Panc1 (cell line): Measurements from ENCODE around the gene CDC42EP5.

ENCODE experiments used
- POLR2AphosphoS5 ChIP-seq: IDR thresholded peaks from 2 replicates; pipeline ENCODE4 v1.6.1; 2012; ENCODE audit warnings: mild to moderate bottlenecking, low read depth, low read length, moderate library complexity
- SIN3A ChIP-seq: IDR thresholded peaks from 2 replicates; pipeline ENCODE4 v1.6.1; 2012; ENCODE audit warnings: low read depth, mild to moderate bottlenecking, low read length, moderate library complexity, borderline replicate concordance; ENCODE audit not compliant: insufficient read depth
- TCF7L2 ChIP-seq: IDR thresholded peaks from 2 replicates; pipeline ENCODE4 v1.6.1; 2011; ENCODE audit warnings: mild to moderate bottlenecking, low read depth, low read length, inconsistent platforms
- TF ChIP-seq, protein P1 (sequence below): fragments of 450-650 bp; IDR thresholded peaks from 2 replicates; pipeline ENCODE4 v1.5.1; 2017; ENCODE audit warnings: mild to moderate bottlenecking

GRCh38 chr19:54430306-54431254 lies 42.5 kb downstream of the CDC42EP5 start:
- TF ChIP-seq, protein P1, sequence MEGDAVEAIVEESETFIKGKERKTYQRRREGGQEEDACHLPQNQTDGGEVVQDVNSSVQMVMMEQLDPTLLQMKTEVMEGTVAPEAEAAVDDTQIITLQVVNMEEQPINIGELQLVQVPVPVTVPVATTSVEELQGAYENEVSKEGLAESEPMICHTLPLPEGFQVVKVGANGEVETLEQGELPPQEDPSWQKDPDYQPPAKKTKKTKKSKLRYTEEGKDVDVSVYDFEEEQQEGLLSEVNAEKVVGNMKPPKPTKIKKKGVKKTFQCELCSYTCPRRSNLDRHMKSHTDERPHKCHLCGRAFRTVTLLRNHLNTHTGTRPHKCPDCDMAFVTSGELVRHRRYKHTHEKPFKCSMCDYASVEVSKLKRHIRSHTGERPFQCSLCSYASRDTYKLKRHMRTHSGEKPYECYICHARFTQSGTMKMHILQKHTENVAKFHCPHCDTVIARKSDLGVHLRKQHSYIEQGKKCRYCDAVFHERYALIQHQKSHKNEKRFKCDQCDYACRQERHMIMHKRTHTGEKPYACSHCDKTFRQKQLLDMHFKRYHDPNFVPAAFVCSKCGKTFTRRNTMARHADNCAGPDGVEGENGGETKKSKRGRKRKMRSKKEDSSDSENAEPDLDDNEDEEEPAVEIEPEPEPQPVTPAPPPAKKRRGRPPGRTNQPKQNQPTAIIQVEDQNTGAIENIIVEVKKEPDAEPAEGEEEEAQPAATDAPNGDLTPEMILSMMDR, result peak; percentile 70; the same call in 1 of the 2 replicates
- TF ChIP-seq TCF7L2 (no peak), POLR2AphosphoS5 (peak; percentile 49; the same call in 1 of the 2 replicates), SIN3A (no peak)
